Measurements from ENCODE around the gene PARVG. TPM values are rescaled to one million over a fixed set of nuclear protein-coding genes. Genes with fewer than 3 reads are reported as not detected.

The PARVG gene
- total RNA-seq, 4 donors from 2014 or later = 1.00 to 37.8 (median 20.6) TPM

DNA sequence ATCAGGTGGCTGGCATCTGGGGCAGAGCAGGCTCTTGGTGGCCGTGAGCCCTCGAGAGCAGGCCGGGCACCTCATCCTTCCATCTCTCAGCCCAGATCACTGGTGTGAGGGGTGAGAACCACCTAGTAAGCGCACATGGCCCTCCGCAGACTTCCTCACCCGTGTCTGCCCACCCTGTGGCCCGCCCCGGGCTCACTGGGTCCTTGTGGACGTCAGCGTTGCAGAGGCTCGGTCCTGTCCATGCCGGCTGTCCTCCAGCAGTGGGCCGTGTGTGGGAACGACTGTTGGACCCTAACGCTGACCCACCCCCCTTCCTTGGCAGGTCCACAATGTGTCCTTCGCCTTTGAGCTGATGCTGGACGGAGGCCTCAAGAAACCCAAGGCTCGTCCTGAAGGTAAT is 17.2 kb upstream of the PARVG start:
- TF ChIP-seq EP300 (IDR thresholded peaks at IDR 0.05; ENCODE audit: low read depth) (no peak), POLR2AphosphoS5 (IDR thresholded peaks at IDR 0.05) (no peak), POLR2A (IDR thresholded peaks at IDR 0.05) (no peak)
- TF ChIP-seq, protein P1, sequence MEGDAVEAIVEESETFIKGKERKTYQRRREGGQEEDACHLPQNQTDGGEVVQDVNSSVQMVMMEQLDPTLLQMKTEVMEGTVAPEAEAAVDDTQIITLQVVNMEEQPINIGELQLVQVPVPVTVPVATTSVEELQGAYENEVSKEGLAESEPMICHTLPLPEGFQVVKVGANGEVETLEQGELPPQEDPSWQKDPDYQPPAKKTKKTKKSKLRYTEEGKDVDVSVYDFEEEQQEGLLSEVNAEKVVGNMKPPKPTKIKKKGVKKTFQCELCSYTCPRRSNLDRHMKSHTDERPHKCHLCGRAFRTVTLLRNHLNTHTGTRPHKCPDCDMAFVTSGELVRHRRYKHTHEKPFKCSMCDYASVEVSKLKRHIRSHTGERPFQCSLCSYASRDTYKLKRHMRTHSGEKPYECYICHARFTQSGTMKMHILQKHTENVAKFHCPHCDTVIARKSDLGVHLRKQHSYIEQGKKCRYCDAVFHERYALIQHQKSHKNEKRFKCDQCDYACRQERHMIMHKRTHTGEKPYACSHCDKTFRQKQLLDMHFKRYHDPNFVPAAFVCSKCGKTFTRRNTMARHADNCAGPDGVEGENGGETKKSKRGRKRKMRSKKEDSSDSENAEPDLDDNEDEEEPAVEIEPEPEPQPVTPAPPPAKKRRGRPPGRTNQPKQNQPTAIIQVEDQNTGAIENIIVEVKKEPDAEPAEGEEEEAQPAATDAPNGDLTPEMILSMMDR (IDR thresholded peaks at IDR 0.05) = no peak
- H3K9me3 ChIP-seq = no peaks in the 10 kb centered on the region
- H3K4me1 ChIP-seq = peaks cover 0 to 12% (median 0%) of the 10 kb centered on the region in 4 donors
- intact Hi-C loops (cut with DNase I; ENCODE audit: low total_unique reads) (no loop called here), in situ Hi-C loops (cut with MboI; ENCODE audit: low pct_ligation_motif_present in 1 of 4, low pct_unique_long_range_greater_than_20kb in 1 of 4, low sequenced_read_pairs in 3 of 4) (no loop called here)
- no peaks in the 10 kb centered on the region for H3K27me3 ChIP-seq
- WGBS, 2 donors (ENCODE audit: low coverage in 1 of 2) = 80 to 86% methylated on average over 4 to 18 of the region's 18 CpGs
- no peak for DNase-seq
- H3K36me3 ChIP-seq = no peaks in the 10 kb centered on the region
- H3K27ac ChIP-seq = no peak overlapping the region
- H3K4me3 ChIP-seq = no peak overlapping the region

DNA sequence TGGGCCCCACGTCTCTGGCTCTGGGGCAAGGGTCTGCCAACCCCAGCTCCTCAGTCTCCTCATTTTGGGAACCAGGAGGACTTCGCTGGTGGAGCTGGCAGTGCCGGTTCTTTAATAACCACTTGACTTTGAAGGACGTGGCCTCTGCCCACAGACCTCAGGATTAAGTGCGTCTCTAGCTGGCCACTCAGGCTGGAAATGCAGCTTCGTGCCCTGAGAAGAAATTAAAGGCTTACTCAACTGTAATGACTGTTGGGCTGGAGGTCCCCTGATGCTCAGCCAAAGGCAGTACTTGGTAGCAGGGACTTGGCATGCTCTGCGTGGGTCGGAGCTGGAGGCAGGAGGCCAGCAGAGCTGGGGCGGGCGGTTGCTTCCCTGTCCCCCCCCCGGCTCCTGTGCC is 16.7 kb upstream of the PARVG start:
- no peak overlapping the region for H3K27ac ChIP-seq
- TF ChIP-seq EP300 (IDR thresholded peaks at IDR 0.05; ENCODE audit: low read depth) (no peak), POLR2A (IDR thresholded peaks at IDR 0.05) (no peak), POLR2AphosphoS5 (IDR thresholded peaks at IDR 0.05) (no peak)
- TF ChIP-seq, protein P1 (IDR thresholded peaks at IDR 0.05) = no peak
- H3K4me3 ChIP-seq = no peak overlapping the region
- H3K4me1 ChIP-seq = peaks cover 0 to 12% (median 0%) of the 10 kb centered on the region in 4 donors
- in situ Hi-C loops (cut with MboI; ENCODE audit: low pct_ligation_motif_present in 1 of 4, low pct_unique_long_range_greater_than_20kb in 1 of 4, low sequenced_read_pairs in 3 of 4) = no loop called here
- H3K27me3 ChIP-seq = no peaks in the 10 kb centered on the region
- WGBS, 2 donors (ENCODE audit: low coverage in 1 of 2) = 64% methylated on average over 10 of the region's 11 CpGs; no CpG with 5 or more reads in 1 of the 2 donors
- H3K9me3 ChIP-seq = no peaks in the 10 kb centered on the region
- no peak for DNase-seq
- intact Hi-C loops (cut with DNase I; ENCODE audit: low total_unique reads) = no loop called here
- H3K36me3 ChIP-seq = no peaks in the 10 kb centered on the region

DNA sequence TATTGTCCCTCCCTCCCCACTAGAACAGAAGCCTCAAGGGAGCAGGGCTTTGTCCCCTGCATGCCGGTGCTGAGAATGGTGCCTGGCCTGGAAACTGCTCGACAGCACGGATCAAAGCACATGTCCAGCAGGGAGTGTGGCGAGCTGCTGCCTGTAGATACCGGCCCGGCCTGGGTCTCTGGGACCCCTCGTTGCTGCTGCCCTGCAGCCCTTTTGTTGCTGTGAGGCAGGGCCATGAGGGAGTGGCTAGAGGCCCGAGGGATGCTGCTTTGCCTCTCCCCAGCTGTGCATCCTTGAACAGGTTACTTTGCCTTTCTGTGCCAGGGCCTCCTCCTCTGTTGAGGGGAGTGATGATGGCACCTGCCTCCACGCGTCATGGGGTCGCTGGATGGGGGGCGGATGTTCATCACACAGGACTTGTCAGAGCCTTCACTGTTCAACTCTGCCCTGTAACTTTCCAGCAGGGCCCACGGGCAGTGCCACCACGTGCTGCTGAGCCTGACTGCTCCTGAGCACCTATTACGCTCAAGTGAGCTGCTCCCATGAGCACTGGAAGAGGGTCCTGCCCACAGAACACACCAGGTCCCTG is 15.3 kb upstream of the PARVG start:
- TF ChIP-seq EP300 (IDR thresholded peaks at IDR 0.05; ENCODE audit: low read depth) (no peak), POLR2A (IDR thresholded peaks at IDR 0.05) (no peak), POLR2AphosphoS5 (IDR thresholded peaks at IDR 0.05) (no peak)
- TF ChIP-seq, protein P1 (IDR thresholded peaks at IDR 0.05) = no peak
- no peaks in the 10 kb centered on the region for H3K36me3 ChIP-seq
- 86 to 87% methylated on average over 1 to 15 of the region's 15 CpGs for WGBS, 2 donors (ENCODE audit: low coverage in 1 of 2)

DNA sequence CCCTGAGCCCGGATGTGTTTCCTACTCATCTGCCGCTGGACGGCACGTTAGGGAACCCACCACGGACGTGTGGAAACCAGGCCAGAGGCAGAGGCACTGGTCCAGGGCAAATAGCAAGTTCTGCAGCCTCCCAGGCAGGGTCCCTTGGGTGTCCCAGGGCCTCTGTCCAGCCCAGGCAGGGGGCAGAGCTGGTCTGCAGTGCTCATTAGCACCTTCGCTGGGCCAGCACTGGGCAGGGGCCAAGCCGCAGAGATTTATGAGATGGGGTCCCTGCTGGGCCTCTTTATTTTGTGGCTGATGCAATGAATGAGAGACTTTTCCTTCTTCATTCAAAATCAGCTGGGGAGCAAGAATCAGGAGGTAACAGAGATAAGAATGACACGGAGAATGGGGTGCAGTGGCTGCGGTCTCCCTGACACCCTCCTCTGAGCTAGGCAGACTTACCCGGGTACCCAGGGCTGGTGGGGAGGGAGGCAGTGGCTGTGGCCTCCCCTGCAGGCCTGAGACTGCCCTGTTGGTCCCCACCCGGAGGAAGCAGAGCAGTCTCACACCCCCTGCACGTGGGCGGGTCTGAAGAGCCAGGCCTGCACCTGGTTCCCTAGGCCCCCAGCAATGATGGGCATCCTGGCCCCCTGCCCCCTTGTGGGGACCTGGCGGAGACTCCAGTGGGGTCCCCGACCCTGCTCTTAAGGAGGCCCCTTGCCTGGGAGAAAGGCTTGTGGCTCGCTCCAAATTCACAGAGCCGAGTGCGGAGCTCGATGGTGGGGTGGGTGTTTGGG is 14.0 kb upstream of the PARVG start:
- H3K4me1 ChIP-seq = no peaks in the 10 kb centered on the region
- H3K4me3 ChIP-seq = no peak overlapping the region
- H3K27ac ChIP-seq = no peak overlapping the region
- intact Hi-C loops (cut with DNase I; ENCODE audit: low total_unique reads) (no loop called here), in situ Hi-C loops (cut with MboI; ENCODE audit: low pct_ligation_motif_present in 1 of 4, low pct_unique_long_range_greater_than_20kb in 1 of 4, low sequenced_read_pairs in 3 of 4) (no loop called here)
- no peaks in the 10 kb centered on the region for H3K9me3 ChIP-seq
- no peak for DNase-seq
- no peaks in the 10 kb centered on the region for H3K36me3 ChIP-seq
- TF ChIP-seq EP300 (IDR thresholded peaks at IDR 0.05; ENCODE audit: low read depth) = no peak
- TF ChIP-seq POLR2AphosphoS5 (IDR thresholded peaks at IDR 0.05) = no peak
- TF ChIP-seq, protein P1 (IDR thresholded peaks at IDR 0.05) = no peak
- no peak for TF ChIP-seq POLR2A (IDR thresholded peaks at IDR 0.05)
- 82% methylated on average over 20 of the region's 20 CpGs; no CpG with 5 or more reads in 1 of the 2 donors for WGBS, 2 donors (ENCODE audit: low coverage in 1 of 2)
- H3K27me3 ChIP-seq = no peaks in the 10 kb centered on the region

More for the DNA sequence above, 15.3 kb upstream of the PARVG start:
- no peak overlapping the region for H3K27ac ChIP-seq
- no peaks in the 10 kb centered on the region for H3K27me3 ChIP-seq
- peaks cover 0 to under 1% (median 0%) of the 10 kb centered on the region in 4 donors for H3K4me1 ChIP-seq
- intact Hi-C loops (cut with DNase I; ENCODE audit: low total_unique reads) = no loop called here
- no peak overlapping the region for H3K4me3 ChIP-seq
- DNase-seq = no peak
- H3K9me3 ChIP-seq = no peaks in the 10 kb centered on the region
- in situ Hi-C loops (cut with MboI; ENCODE audit: low pct_ligation_motif_present in 1 of 4, low pct_unique_long_range_greater_than_20kb in 1 of 4, low sequenced_read_pairs in 3 of 4) = no loop called here
